ENCODE measurements around the gene FGFR4.

Gene FGFR4

GRCh38 chr5:177103523-177104253, 17.0 kb downstream of the FGFR4 start:
- DNase-seq: no peak

- DNase-seq: no peak
These were observed 19.2 kb downstream of the FGFR4 start for GRCh38 chr5:177105691-177106476.

- no peak for DNase-seq
These were observed 20.4 kb downstream of the FGFR4 start for GRCh38 chr5:177107159-177107558.

- no peak for DNase-seq
These were observed 23.1 kb downstream of the FGFR4 start for GRCh38 chr5:177109810-177110209.

DNA sequence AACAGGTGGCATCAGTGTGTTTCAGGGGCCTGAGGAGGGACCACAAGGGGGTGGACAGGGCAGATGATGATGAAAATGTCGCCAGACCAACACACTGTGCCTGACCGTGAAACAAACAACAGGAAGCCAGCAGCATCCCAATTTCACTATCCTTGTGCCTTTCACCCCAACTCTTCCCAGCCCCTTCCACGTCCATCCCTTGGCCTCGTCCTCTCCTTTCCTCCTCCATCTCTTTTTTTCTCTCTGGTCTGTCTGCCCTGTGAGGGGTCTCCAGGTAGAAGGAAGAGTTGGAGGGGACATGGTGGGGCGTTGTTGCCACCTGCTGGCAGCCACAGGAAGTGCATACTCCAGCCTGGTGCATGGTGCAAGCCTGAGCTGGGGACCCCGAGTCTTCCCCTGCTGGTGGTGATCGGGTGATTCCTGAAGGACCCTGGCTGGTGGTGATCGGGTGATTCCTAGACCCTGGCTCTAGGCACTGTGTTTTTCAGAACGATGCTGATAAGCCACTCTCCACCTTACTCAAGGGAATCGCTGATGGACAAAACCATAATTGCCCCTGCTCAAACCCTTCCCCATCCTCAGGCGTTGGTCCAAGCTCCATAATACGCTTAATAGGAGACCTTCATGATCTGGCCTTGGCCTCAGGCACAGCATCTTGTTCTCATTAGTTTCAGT, 25.1 kb downstream of the FGFR4 start:
- DNase-seq: peak; percentile 44

- DNase-seq: no peak
These were observed 26.0 kb downstream of the FGFR4 start for GRCh38 chr5:177112589-177113220.

GRCh38 chr5:177113566-177114424, 27.1 kb downstream of the FGFR4 start:
- DNase-seq: peak; percentile 36

DNA sequence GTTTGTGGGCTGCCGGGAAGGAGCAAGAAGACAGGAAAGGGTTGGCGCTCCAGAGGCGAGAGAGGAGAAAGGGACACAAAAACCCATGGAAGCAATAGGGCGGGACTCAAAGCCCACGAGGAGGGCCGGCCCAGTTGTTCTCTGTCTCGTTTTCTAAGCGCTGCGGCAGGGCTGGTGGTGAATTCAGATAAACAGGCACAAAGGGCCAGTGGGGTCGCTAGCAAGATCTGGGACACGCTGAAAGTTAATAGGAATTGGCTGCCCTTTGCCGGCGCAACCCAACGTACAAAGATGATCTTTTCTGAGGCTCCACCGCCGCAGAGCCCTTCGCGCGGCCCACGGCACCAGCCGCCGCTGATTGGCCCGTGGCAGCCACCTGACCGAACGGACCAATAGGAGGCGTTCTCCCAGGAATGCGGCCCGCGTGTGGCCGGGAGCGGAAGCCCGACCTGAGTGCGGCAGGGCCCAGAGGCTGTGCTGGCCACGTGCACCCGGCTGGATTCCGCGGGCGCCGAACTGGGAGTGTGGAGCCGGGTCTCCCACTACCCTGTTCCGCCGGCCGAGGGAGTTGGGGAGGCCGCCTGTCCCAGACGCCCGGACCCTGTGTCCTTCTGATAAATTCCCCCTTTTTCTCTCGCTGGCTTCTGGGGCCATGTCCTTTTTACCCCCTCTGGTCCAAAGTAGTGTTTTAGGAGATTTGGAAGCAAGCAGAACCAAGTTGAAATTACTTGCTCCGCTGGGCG, 30.1 kb downstream of the FGFR4 start:
- DNase-seq: no peak

- no peak for DNase-seq
These were observed 30.8 kb downstream of the FGFR4 start for GRCh38 chr5:177117441-177118045.

DNA sequence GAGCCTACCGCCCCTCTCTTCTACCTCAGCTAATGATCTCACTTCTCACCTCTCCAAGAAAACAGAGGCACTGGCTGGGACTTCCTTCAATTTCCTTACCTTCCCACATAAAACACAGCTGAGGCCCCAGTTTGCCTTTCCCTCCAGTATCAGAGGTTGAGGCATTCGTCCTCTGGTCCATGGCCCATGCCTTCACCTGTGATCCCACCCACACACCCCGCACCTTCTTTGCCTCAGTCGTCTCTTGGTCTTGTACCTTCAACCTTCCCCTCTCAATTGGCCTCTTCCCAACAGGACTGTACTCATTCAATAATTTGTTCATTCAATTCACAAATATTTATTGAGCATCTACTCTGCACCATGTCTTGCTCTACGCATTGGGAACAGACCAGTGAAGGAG, 35.9 kb downstream of the FGFR4 start:
- DNase-seq: no peak

DNA sequence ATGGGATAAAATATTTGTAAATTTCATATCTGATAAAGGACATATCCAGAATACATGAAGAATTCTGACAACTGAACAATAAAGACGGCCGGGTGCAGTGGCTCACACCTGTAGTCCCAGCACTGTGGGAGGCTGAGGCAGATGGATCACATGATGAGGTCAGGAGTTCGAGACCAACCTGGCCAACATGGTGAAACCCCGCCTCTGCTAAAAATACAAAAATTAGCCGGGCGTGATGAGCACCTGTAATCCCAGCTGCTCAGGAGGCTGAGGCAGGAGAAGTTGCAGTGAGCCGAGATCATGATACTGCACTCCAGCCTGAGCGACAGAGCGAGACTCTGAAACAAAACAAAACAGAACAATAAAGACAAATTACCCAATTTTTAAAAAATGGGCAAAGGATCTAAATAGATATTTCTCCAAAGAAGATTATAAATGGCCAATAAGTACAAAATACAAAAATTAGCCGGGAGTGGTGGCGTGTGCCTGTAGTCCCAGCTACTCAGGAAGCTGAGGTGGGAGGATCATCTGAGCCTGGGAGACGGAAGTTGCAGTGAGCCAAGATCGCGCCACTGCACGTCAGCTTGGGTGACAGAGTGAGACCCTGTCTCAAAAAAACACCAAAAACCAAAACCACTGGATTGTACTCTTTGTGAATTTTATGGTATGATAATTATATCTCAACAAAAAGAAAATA, 37.2 kb downstream of the FGFR4 start:
- no peak for DNase-seq

DNA sequence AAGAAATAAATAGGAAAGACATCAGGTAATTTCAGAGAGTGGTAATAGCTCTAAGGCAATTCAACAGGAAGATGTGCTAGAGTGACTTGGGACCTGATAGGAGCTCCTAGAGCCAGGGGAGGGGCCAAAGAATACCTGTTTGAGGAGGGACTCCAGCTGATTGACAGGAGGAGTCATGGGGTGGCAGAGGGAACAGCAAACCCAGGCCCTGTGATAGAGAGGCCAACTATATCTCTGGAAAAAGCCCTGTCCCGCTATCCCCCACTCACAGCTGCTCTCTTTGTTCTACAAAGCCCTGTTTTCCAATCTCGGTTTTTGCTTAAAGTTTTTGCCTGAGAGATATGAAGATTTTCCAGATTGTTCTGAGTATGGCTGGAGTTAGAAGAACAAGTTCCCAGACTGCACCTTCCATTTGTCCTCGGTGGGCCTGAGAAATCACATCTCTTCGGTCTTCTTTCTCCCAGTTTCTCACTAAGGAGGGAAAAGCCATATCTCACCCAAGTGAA, 37.8 kb downstream of the FGFR4 start:
- no peak for DNase-seq

GRCh38 chr5:177126771-177127170, 40.1 kb downstream of the FGFR4 start:
- DNase-seq: no peak

- no peak for DNase-seq
These were observed 41.9 kb downstream of the FGFR4 start for GRCh38 chr5:177128551-177128981.

DNA sequence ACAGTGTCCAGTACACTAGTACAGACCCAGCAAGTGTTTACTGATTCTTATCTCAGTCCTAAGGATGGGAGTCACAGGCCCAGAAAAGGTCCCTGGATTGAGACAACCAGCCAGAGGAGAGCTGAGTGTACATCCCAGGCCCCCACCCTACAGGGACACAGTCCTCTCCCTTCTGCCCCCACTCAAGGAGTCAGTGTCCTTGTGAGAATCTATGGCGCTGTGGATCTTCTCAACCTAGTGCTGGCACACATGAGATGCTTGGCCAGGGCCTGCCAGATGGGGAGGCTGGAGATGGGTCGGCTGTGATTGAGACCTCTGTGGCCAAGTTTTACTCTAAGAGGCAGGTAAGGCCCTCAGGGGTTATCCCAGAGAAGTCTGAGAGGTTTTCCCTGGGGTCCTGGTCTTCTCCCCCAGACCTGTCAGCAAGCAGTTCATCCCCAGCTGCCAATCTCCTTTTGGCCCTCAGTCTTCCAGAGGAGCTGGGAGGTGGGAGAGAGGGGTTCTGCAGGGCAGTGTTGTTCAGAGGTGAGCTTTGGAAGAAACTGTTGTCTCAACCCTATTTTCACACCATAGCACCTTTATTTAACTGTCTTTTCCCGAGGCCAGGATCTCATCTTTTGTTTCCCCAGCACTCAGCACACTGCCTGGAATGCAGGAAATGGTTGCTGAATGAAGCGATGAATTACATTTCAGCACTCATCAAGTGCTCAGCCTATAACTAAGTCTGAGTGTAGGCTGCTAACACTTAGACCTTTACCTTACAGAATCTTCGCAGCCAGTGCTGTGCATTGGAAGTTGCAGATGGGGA, 43.7 kb downstream of the FGFR4 start:
- no peak for DNase-seq

DNA sequence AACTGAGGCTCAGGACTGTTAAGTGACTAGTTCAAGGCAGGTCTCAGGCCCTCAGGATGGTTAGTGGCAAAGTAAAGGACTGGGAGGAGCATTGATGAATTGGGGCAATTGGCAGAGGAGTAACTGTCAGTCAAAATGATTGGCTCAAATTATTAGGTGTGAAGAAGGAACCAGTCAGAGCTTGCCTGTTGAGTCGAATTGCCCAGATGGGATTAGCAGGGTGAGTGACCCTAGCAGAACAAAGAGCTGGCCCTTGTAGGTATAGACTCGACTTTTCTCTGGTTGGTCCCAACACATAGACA, 44.3 kb downstream of the FGFR4 start:
- no peak for DNase-seq

DNA sequence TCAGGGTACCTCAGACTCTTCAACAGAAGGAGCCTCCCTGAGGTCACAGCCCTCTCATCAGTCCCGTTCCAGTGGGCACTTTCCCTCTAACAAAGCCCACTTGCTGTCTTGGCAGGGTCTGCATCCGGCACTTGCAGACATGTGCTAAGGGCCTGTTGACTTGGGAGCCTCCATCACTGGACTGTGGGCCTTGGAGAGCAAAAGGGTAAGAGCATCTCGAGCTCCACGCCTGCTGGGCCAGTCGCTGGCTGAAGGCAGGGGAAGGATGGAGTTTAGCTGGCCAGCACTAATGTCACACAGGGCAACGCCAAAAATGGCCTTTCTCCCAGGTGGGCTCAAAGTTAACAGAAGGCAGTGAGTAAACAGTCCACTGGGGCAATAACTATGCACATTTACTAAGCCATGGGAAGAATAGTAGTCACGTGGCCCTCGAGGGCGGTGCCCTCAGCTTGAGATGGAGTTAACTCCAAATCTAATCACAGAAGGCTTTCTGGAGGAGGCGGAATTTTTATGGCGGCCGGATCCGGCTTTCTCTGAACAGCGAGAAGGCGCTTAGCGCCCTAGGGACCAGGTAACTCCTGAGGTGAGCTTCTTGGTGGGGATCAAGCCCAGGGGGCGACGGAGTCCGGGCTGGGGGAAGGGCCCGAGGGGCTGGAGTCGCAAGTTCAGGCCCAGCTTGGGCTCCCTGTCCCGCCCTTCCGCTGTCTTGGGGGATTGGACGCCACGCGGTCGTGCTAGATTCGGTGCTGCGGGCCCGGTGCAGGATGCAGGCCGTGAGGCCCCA, 44.8 kb downstream of the FGFR4 start:
- DNase-seq: no peak

All from NCI-H1105 treated with DMSO at 0.1 percent for 48 hours (cell line).